Fibroblast of the aortic adventitia (primary cell): Measurements from ENCODE around the gene ITPR1. TPM values are rescaled to one million over a fixed set of nuclear protein-coding genes. Genes with fewer than 3 reads are reported as not detected.

Experiments
- DNase-seq: peaks from one replicate; pipeline ENCODE4 v3.0.0-alpha.2; 2010; ENCODE audit warnings: low read depth
- H3K4me3 ChIP-seq: 2 replicates; pipeline ENCODE4 v1.5.1; 2011; ENCODE audit warnings: low read depth, mild to moderate bottlenecking, control low read depth, low read length, moderate library complexity
- total RNA-seq: library from RNA; depleted of rRNA; stranded (reverse); fragments of >200 nt; gene quantifications from 2 replicates; pipeline ENCODE4 v1.2.3, GENCODE V29; 2012; ENCODE audit warnings: low replicate concordance
- TF ChIP-seq, protein P1 (sequence below): IDR thresholded peaks from 2 replicates; pipeline ENCODE4 v1.5.1; 2011; ENCODE audit warnings: mild to moderate bottlenecking, low read length, control low read depth, inconsistent platforms; ENCODE audit not compliant: insufficient read depth

ITPR1 gene
- total RNA-seq, 1 donor = 8.9 TPM

DNA sequence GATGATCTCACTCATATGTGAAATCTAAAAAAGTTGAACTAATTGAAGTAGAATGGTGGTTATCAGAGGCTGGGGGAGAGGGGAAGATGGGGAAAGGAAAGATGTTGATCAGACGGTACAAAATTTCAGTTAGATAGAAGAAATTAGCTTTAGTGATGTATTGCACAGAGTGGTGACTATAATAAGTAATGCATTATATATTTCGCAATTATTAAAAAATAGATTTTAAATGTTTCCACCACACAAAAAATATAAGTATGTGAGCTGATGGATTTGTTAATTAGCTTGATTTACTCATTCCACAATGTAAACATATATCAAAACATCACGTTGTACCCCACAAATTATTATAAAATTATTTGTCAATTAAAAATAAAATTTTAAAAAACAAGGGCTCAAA, 34.2 kb upstream of the ITPR1 start:
- H3K4me3 ChIP-seq = no peak overlapping the region
- DNase-seq = no peak
- TF ChIP-seq, protein P1, sequence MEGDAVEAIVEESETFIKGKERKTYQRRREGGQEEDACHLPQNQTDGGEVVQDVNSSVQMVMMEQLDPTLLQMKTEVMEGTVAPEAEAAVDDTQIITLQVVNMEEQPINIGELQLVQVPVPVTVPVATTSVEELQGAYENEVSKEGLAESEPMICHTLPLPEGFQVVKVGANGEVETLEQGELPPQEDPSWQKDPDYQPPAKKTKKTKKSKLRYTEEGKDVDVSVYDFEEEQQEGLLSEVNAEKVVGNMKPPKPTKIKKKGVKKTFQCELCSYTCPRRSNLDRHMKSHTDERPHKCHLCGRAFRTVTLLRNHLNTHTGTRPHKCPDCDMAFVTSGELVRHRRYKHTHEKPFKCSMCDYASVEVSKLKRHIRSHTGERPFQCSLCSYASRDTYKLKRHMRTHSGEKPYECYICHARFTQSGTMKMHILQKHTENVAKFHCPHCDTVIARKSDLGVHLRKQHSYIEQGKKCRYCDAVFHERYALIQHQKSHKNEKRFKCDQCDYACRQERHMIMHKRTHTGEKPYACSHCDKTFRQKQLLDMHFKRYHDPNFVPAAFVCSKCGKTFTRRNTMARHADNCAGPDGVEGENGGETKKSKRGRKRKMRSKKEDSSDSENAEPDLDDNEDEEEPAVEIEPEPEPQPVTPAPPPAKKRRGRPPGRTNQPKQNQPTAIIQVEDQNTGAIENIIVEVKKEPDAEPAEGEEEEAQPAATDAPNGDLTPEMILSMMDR = no peak

DNA sequence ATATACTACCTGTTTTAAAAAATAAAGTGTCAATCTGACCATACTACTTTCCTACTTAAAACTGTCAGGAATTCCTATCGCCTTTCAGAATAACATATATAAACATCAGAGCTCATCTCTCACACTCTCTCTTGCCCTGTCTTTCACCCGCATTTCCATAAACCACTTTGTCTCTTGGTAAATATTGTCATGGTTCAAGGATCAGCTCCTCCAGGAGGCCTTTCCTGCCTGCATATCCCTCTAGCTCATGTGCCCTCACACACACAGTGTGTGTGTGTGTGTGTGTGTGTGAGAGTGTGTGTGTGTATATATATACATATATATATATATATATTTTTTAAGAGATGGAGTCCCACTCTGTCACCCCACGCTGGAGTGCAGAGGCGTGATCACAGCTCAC, 32.8 kb upstream of the ITPR1 start:
- DNase-seq = no peak
- H3K4me3 ChIP-seq = no peak overlapping the region
- TF ChIP-seq, protein P1 = no peak

DNA sequence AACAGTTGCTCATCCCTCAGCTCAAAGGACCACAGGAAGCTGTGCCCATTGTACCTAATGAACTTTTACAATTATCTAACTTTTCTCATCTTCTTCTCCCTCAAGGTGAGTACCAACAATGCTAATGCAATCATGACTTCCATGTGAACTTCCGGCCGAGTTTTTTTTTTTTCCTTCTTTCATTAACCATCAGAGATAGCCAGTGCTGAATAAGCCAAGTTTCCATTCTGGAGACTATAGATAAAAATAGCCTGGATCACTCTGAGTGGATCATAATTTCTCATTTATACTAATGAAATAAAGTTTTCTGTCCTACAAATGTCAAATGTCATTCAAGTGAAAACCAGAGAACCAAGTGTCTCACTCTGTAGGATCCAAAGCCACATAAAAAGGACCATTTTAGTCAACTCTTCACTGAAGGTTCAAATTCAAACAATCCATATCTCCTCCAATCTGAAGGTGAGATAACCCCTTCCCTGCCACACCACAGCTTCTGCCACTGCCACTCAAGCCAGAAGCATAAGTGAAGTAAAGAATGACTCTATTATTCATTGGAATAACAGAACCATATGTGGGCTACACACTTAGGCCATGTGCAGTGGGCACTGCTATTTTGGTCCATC, 31.6 kb upstream of the ITPR1 start:
- TF ChIP-seq, protein P1 = no peak
- DNase-seq = no peak

DNA sequence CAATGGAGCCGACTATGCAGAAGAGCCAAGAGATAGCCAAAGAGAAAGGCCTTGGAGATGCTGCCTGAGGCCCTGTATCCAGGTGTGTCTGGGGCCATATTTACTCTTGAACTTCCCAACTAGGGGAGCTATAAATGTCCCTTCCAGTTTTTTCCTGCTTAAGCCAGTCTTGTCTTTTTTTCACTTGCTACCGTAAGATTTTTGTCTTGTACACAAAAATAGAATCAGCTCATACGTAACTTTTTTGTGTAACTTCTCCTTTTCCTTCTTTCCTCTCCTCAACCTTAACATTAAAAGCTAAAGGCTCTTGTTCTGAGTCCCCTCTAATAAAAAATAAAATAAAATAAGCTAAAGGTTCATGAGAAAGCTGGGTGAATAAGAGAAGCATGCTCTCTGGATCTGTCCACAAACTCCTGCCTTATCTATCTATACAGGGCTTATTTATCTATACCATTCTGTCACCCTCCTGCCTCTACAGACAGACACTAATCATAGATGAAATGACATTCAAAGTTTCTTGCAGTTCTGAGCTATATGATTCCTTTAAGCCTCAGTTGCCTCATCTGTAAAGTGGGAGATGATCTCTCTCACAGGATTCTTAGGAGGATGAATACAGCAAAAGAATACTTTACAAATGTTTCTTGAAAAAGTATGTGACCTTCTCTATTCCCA, 30.6 kb upstream of the ITPR1 start:
- DNase-seq = no peak

More for the DNA sequence above, 31.6 kb upstream of the ITPR1 start:
- H3K4me3 ChIP-seq = no peak overlapping the region

DNA sequence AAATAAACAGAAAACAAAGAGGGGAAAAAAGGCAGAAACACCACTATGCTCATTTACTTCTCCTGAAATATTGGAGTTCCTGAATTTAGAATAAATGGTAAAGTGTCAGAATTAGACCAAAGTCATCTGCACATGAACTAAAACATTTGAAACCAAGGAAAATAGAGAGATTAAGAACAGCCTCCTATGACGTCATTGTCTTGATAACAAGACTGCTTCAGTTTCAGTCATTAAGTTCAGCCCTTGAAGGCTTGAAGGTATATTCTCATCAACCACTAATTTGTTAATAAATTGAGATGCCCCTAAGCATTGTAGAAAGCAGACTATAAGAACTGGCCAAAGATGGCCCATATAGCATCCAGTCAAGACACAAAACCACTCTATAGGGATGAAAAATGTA, 28.6 kb upstream of the ITPR1 start:
- DNase-seq = no peak
- TF ChIP-seq, protein P1 = no peak
- H3K4me3 ChIP-seq = no peak overlapping the region

More for the DNA sequence above, 30.6 kb upstream of the ITPR1 start:
- TF ChIP-seq, protein P1 = no peak
- H3K4me3 ChIP-seq = no peak overlapping the region

DNA sequence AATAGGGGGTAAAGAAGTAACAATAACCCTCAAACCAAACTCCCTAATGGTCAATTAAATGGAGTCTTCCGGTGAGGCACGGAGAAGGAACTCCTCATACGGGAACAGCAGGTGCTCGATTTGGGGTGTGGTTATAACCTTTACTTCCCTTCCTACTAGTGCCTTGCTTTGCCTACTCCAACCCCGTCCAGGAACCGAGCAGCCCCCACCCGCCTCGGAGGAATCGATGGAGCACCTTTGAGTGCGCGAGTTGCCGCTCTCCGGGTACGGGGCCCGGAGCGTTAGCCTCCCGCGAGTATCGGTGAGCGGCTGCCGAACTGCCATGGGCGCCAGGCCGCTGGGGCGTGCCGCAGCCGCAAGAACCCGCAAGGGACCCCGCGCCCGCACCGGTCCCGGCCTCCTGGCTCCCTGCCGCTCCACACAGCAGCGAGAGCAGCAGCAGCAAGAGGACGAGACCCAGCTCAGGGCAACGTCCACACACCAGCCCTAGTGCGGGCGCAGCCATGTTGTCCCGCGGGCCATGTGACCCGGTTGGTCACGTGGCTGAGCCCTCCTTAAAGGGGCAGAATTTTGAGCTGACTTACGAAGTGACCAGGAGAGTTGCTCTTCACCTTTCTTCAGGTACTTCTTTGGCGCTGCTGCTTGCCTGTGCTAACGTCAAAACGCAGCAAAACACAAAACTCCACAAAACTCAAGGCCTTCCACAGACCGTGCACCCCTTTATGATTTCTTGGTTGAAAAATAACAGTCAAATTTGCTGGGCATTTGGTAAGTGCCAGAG, 26.2 kb upstream of the ITPR1 start, which contains the start of gene SUMF1:
Gene SUMF1 (minus strand): TSS at position 529 of the 781 bp plus-strand sequence. CDS start 24 bp downstream, at position 505.
- peak; percentile 74 for DNase-seq
- peak within 1 kb of the TSS; percentile 97 for H3K4me3 ChIP-seq
- TF ChIP-seq, protein P1 = no peak
